ENCODE results near the gene ST3GAL3.
A peak's percentile ranks its signal among the peaks of the same experiment; 100 is the strongest.
"Not testable (repeated sequence)": the region's sequence is repeated elsewhere in the genome, so short reads cannot be mapped to it uniquely, and the experiment has no call there.

The ST3GAL3 gene

GRCh38 chr1:43704838-43705237 is 2.5 kb upstream of the ST3GAL3 start:
- no peak for DNase-seq

DNA sequence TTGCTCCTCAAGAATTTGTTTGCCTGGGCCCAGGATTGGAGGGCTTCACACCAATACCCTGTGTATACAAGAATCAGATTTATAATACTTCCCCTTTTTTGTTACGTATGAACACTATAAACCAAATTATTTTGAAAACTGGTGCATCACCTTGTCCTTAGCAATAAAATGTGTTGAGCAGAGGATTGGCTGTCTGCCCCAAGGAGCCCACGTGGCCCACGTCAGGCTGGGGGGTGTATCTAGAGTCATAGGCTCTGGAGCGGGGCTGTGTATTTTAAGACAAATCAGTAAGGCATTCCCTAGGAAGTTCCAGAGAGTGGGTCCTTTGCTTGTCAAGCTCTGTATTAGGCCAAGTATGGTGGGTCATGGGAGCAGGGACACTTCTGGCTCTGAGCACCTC is 2.0 kb upstream of the ST3GAL3 start:
- no peak for DNase-seq

DNA sequence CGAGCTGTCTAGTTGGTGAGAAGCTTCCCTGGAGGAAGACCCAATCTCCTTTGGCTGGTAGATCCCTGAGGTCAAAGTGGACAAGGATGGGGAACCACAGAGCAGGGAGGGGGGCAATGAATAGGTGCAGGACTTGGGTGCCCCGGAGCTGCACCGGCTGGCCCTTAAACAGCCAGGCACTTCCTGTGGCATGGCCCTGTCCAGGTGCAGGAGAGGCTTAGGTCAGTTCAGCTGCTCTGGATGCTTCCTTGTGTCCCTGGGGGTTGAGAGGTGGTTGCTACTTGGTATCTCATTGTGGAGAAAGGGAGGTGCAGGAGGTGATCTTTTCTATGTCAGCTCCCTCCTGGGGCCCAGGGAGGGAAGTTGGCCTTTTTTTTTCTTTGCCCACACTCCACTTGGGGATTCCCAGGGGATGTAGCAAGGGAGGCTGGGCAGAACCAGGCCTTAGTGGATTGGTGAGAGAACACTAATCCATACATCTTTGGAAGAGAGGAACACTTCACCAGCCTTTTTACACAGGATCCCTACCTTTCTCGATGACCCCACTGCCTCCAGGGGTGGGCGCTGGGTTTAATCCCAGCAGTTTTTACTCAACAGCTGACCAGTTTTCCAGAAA is 1.2 kb upstream of the ST3GAL3 start:
- DNase-seq = no peak

DNA sequence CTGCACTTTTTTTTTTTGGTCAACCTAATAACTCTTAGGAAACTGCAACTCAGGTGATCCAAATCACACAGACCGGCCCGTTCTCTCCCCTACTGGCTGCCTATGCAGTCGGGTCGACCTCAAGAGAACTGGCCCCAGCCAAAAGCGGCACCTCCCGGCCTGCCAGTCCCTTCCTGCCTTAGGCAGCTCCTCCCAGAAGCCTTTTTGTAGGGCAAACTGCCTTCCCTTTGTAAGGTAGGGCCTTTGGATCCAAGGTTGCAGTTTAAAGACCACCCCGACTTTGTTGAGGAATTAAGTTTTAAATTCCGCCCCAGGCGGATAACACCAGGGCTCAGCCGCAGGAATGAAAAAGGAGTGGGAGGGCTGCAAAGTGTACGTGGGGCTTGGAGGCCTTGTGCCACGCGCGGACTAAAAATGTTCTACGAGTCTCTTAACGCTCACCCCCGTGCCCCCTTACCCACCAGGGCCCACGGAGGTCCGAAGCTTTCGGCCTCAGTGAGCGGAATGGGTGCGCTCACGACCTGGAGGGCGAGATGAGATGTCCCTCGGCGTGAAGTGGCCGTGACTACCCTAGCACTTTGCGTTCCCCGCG is 642 bp upstream of the ST3GAL3 start:
- peak; percentile 10 to 19 for DNase-seq

DNA sequence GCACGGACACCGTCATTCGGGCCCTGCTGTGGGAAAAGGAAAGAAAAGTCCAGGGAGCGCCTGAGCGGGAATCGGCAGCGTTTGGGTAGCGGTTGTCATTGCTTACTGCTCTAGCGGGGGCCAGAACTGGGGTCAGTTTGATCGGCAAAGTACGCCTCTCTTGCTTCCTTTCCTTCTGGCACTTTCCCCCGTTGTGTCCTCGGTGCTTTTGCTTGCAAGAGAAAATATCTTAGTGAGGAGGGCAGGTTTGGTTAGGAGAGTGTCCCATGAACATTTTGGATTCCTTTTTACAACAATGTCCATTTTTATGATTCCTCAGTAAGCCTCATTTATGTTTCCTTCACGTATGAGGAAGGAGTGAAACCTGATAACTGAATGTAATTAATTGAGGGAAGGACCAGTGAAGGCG is 670 bp downstream of the ST3GAL3 start:
- no peak for DNase-seq

- DNase-seq = no peak
Observed at GRCh38 chr1:43711049-43711448, 3.7 kb downstream of the ST3GAL3 start.

DNA sequence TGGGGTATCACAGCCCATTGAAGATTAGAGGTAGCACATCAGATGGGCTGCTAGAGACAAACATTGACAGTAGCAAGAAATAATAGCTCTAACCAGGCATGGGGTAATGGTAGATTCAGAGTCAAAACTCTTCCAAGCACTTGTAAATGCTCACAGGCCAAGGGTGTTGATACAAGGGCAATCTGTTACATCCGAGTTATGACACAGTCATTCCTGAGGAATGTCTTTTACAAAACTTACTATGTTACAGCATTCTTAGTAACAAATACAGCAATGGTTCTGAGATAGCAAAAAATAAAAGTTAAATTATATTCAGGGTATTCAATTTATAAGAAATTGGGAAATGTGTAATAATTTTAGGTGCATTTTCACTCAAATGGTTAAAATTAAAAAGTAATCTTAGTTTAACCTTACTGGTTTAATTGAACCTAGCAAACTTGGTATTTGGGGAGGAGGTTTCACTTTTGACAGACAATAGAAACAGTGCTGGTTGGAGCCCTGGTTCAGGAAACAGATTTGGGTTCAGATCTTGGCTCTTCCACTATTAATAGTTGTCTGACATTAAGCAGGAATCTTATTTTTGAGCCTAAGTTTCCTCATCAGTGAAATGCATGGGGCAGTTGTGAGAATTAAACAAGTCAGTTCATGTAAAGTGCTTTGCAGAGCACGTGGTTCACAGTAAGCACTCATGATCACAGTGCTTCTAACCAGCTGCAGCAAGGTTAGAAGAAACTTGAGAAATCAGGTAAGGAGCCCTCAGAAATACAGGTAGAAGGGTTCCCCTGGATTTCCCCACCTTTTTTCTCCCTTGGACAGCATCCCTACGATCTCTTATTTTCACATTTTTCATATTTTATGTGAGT is 4.4 kb downstream of the ST3GAL3 start:
- no peak for DNase-seq

GRCh38 chr1:43716559-43717281 is 9.4 kb downstream of the ST3GAL3 start:
- no peak for DNase-seq

DNA sequence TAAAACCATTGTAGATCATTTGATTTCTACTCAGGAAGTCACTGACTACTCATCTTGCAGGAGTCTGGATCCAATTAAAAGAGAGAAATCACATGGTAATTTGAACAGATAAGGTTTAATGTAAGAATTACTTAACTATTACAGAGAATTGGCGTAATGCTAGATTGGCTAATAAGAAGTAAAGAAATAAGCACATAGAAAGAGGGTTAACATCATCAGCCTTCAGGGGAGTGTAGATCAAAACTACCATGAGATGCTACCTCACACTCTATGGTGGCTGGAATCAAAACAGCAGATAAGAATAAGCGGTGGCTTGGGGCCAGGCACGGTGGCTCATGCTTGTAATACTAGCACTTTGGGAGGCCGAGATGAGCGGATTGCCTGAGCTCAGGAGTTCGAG is 11.7 kb downstream of the ST3GAL3 start:
- DNase-seq = no peak

- not testable (repeated sequence) for DNase-seq
Observed at GRCh38 chr1:43719670-43720419, 12.5 kb downstream of the ST3GAL3 start.

GRCh38 chr1:43722810-43723209 is 15.5 kb downstream of the ST3GAL3 start:
- no peak for DNase-seq

GRCh38 chr1:43729816-43730463 is 22.6 kb downstream of the ST3GAL3 start:
- DNase-seq = no peak

DNA sequence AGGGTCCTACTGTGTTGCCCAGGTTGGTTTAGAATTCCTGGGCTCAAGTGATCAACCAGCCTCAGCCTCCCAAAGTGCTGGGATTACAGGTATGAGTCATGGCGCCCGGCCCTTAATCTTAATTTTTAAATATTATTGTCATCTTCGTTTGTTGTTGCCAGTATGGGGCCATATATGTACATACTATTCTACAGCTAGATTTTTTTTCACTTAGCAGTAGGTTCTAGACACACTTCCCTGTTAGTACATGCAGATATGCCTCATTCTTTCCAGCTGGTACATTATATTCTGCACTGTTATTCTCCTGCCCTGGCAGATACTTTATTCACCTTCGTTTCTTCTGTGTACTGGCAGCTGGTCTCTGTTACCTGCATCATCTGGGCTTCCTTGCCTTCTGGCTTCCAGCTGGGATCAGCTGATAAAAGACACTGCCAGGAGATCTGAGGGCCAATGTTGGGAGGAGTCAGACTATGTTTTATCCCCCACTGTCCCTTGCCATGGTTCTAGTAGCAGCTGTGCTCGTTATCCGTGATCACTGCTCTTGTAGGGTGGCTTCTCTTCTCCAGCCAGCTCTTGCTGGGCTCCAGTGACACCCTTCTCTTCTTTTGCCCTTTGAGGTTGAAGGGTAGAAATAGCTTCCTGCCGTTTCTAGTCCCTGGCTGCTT is 24.7 kb downstream of the ST3GAL3 start:
- DNase-seq = no peak

DNA sequence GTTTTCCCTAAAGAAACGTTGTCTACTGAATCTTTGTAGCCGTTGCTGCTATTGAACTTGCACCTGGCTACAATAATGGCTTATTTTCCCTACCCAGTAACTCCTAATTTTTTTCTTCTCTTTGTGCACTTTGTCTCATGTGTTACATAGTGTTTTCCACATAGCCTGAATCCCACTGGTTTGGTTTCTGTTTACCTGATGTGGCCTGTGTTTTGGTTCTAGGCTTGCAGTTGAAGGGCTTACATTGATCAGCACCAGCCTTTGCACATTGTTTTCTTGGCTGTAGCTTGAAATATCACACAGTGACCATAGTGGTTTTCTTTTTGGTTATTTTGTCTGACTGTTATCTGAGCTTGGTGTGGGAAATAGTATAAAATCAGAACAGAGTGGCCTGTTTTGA is 29.5 kb downstream of the ST3GAL3 start:
- DNase-seq = no peak

DNA sequence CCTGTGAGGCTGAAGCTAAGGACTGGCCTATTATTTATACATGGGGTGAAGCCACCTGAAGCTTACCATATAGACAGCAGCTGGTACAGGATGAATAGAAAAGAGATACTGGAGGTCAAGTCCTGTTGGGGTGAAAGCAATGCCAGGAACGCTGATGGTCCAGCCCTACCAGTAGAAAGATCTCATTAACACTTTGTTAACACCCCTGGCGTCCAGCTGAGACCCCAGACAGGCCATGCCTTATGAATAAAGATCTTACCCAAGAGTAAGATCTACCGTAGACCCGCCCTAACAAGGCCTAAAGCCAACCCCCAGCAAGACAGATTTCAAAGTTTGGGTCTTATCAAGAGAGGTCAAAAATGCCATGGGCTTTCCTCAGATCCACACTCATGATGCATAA is 34.7 kb downstream of the ST3GAL3 start:
- DNase-seq = no peak

DNA sequence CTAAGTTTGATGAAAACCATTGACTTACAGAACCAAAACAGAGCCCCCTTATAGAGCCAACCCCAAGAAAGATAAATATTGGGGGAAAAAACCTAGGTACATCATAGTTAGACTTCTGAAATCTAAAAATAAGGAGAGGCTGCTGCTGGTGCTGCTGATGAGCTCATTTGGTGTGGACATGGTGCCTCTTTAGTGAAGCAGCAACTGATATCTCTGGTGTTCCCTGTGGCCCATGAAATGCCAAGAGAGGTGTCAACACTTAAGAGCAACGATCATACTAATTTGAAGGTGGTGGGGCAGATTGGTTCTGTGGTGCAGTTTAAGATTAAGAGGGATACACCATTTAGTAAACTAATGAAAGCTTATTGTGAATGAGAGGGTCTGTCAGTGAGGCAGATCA is 35.9 kb downstream of the ST3GAL3 start:
- no peak for DNase-seq

GRCh38 chr1:43747736-43748135 is 40.4 kb downstream of the ST3GAL3 start:
- no peak for DNase-seq

DNA sequence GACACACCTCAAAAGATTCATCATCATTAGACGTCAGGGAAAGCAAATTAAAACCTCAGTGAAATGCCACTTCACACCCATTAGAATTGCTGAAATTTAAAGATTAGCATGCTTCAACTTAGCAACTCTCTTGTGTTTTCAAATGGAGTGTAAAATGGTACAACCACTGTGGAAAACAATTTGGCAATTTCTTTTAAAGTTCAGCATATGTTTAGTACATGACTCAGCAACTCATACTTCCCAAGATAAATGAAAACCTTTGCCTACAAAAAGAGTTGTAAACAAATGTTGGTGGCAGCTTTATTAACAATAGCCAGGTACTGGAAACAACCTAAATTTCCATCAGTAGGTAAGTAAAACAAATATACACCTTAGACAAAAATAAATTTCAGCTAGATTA is 42.7 kb downstream of the ST3GAL3 start:
- DNase-seq = no peak

GRCh38 chr1:43753422-43753821 is 46.1 kb downstream of the ST3GAL3 start:
- DNase-seq = no peak

DNA sequence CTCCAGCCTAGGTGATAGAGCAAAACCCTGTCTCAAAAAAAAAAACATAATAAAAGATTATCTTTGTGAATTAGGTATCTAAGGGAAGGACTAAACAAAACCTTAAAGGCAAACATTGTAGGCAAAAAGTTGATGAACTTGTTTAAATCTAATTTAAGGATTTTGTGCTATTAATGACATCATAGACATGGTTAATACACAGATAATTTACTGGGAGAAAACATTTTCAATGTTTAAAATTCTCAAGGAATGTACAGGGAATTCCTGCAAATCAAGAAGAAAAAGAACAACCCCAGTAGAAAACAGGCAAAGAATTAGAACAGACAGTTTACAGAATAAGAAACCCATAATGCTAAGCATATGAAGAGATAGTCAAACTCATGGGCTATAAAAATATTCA is 47.6 kb downstream of the ST3GAL3 start:
- no peak for DNase-seq

- DNase-seq = no peak
Observed at GRCh38 chr1:43757343-43758053, 50.2 kb downstream of the ST3GAL3 start.

Measured in stimulated activated CD4-positive, alpha-beta T cell treated with anti-CD3 and anti-CD28 coated beads, Interleukin-2, amount 100 ng/mL, for 48 hours (primary cell).